ENCODE measurements around the gene FAM227B. TPM values are rescaled to one million over a fixed set of nuclear protein-coding genes. Genes with fewer than 3 reads are reported as not detected.
"Not testable (repeated sequence)": the region's sequence is repeated elsewhere in the genome, so short reads cannot be mapped to it uniquely, and the experiment has no call there.

FAM227B gene
- total RNA-seq, 1 experiment from 2014 or later, result 1.9 TPM

- TF ChIP-seq CTCF (IDR thresholded peaks at IDR 0.05; ENCODE audit: unreplicated experiment), result no peak
- CTCF ChIA-PET, result no interaction called here
- no peaks in the 10 kb centered on the region for H3K4me1 Mint-ChIP-seq (ENCODE audit: low read depth, unreplicated experiment)
- H3K9me3 Mint-ChIP-seq (ENCODE audit: low read depth, unreplicated experiment), result peaks cover 9% of the 10 kb centered on the region
- H3K27ac Mint-ChIP-seq (ENCODE audit: unreplicated experiment), result no peak overlapping the region
- no peaks in the 10 kb centered on the region for H3K36me3 Mint-ChIP-seq (ENCODE audit: insufficient read depth, unreplicated experiment)
- intact Hi-C loops (cut with micrococcal nuclease; ENCODE audit: unreplicated experiment), result no loop called here
- BruUV-seq (replicated peaks), result no TSS peak
- H3K27me3 Mint-ChIP-seq (ENCODE audit: unreplicated experiment), result peaks cover 11% of the 10 kb centered on the region
- no peak for DNase-seq
- no peak overlapping the region for H3K4me3 Mint-ChIP-seq (ENCODE audit: low read depth, unreplicated experiment)
Observed at GRCh38 chr15:49521802-49522201, 98.8 kb downstream of the FAM227B start.

- BruUV-seq (replicated peaks); H3K4me3 Mint-ChIP-seq (ENCODE audit: low read depth, unreplicated experiment); intact Hi-C loops (cut with micrococcal nuclease; ENCODE audit: unreplicated experiment); H3K27me3 Mint-ChIP-seq (ENCODE audit: unreplicated experiment); CTCF ChIA-PET; H3K4me1 Mint-ChIP-seq (ENCODE audit: low read depth, unreplicated experiment); DNase-seq; H3K36me3 Mint-ChIP-seq (ENCODE audit: insufficient read depth, unreplicated experiment); H3K9me3 Mint-ChIP-seq (ENCODE audit: low read depth, unreplicated experiment); H3K27ac Mint-ChIP-seq (ENCODE audit: unreplicated experiment): not testable (repeated sequence)
Observed at GRCh38 chr15:49512739-49513138, 107.9 kb downstream of the FAM227B start.

GRCh38 chr15:49507261-49507660 lies 113.4 kb downstream of the FAM227B start:
- intact Hi-C loops (cut with micrococcal nuclease; ENCODE audit: unreplicated experiment), result no loop called here
- no peak overlapping the region for H3K27ac Mint-ChIP-seq (ENCODE audit: unreplicated experiment)
- no peaks in the 10 kb centered on the region for H3K27me3 Mint-ChIP-seq (ENCODE audit: unreplicated experiment)
- no peaks in the 10 kb centered on the region for H3K4me1 Mint-ChIP-seq (ENCODE audit: low read depth, unreplicated experiment)
- no peaks in the 10 kb centered on the region for H3K36me3 Mint-ChIP-seq (ENCODE audit: insufficient read depth, unreplicated experiment)
- CTCF ChIA-PET, result no interaction called here
- no TSS peak for BruUV-seq (replicated peaks)
- no peak for TF ChIP-seq CTCF (IDR thresholded peaks at IDR 0.05; ENCODE audit: unreplicated experiment)
- H3K9me3 Mint-ChIP-seq (ENCODE audit: low read depth, unreplicated experiment), result peaks cover 6% of the 10 kb centered on the region
- no peak overlapping the region for H3K4me3 Mint-ChIP-seq (ENCODE audit: low read depth, unreplicated experiment)
- DNase-seq, result no peak

GRCh38 chr15:49506341-49506740 lies 114.3 kb downstream of the FAM227B start:
- Mint-ChIP-seq H3K4me3 (ENCODE audit: low read depth, unreplicated experiment) (no peak overlapping the region), H3K36me3 (ENCODE audit: insufficient read depth, unreplicated experiment) (no peaks in the 10 kb centered on the region), H3K27ac (ENCODE audit: unreplicated experiment) (no peak overlapping the region), H3K4me1 (ENCODE audit: low read depth, unreplicated experiment) (no peaks in the 10 kb centered on the region), H3K27me3 (ENCODE audit: unreplicated experiment) (no peaks in the 10 kb centered on the region), H3K9me3 (ENCODE audit: low read depth, unreplicated experiment) (peaks cover 7% of the 10 kb centered on the region)
- no TSS peak for BruUV-seq (replicated peaks)
- intact Hi-C loops (cut with micrococcal nuclease; ENCODE audit: unreplicated experiment), result no loop called here
- no peak for DNase-seq
- TF ChIP-seq CTCF (IDR thresholded peaks at IDR 0.05; ENCODE audit: unreplicated experiment), result no peak
- CTCF ChIA-PET, result no interaction called here

GRCh38 chr15:49501586-49501985 lies 119.0 kb downstream of the FAM227B start:
- H3K36me3 Mint-ChIP-seq (ENCODE audit: insufficient read depth, unreplicated experiment), result no peaks in the 10 kb centered on the region
- TF ChIP-seq CTCF (IDR thresholded peaks at IDR 0.05; ENCODE audit: unreplicated experiment), result no peak
- no peaks in the 10 kb centered on the region for H3K4me1 Mint-ChIP-seq (ENCODE audit: low read depth, unreplicated experiment)
- no peaks in the 10 kb centered on the region for H3K27me3 Mint-ChIP-seq (ENCODE audit: unreplicated experiment)
- no peak overlapping the region for H3K27ac Mint-ChIP-seq (ENCODE audit: unreplicated experiment)
- no peak for DNase-seq
- intact Hi-C loops (cut with micrococcal nuclease; ENCODE audit: unreplicated experiment), result no loop called here
- BruUV-seq (replicated peaks), result no TSS peak
- CTCF ChIA-PET, result interaction anchor here (0.7 kb wide), 1 partner anchor 482 kb away, joined by 3 read pairs; no protein-coding TSS in a partner anchor
- no peak overlapping the region for H3K4me3 Mint-ChIP-seq (ENCODE audit: low read depth, unreplicated experiment)
- H3K9me3 Mint-ChIP-seq (ENCODE audit: low read depth, unreplicated experiment), result peaks cover 12% of the 10 kb centered on the region

Measured in Calu3 (cell line).